T-cell (primary cell): Measurements from ENCODE around the gene AK6. TPM values are rescaled to one million over a fixed set of nuclear protein-coding genes. Genes with fewer than 3 reads are reported as not detected.
A peak's percentile ranks its signal among the peaks of the same experiment; 100 is the strongest.
"Not testable (repeated sequence)": the region's sequence is repeated elsewhere in the genome, so short reads cannot be mapped to it uniquely, and the experiment has no call there.

ENCODE experiments used
- ATAC-seq, 4 experiments: fragments of 200-7000 bp in 3 of 4; fragments of 150-1000 bp in 1 of 4; cut with Tn5 transposase; replicated peaks in 1 of 4; 1 replicate in 3 of 4; 2 replicates in 1 of 4; pipeline ENCODE4 v1.10.0; 2021; ENCODE audit warnings: moderate library complexity in 3 of 4, mild to moderate bottlenecking in 2 of 4, moderate number of reproducible peaks in 1 of 4
- CTCF ChIA-PET, 2 donors: fragments of 300-600 bp; sonication (Branson Sonifier 250); formaldehyde crosslinking; loops; one replicate each; lab custom pipeline; 2022; ENCODE audit warnings: antibody characterized with exemption in 2 of 2; lab: Charles Lee
- POLR2A ChIA-PET, 2 donors: fragments of 300-600 bp; sonication (Branson Sonifier 250); formaldehyde crosslinking; loops; one replicate each; lab custom pipeline; 2022; ENCODE audit warnings: antibody characterized with exemption in 2 of 2; lab: Charles Lee
- DNase-seq, 35 experiments: peaks; one replicate each; pipeline versions ENCODE4 v3.0.0 to v3.0.0-alpha.2; 2013 to 2023
- H3K27ac ChIP-seq: one replicate; pipeline ENCODE4 v1.5.1; 2013; ENCODE audit warnings: low read length
- H3K27me3 ChIP-seq, 2 experiments: replicated peaks in 1 of 2; 1 replicate in 1 of 2; 2 replicates in 1 of 2; pipeline versions ENCODE4 v1.6.1 to v1.7.0; 2013; ENCODE audit warnings: low read length in 1 of 2, mixed read lengths in 1 of 2; ENCODE audit not compliant: control insufficient read depth in 2 of 2, insufficient read depth in 2 of 2; ENCODE audit errors: extremely low read depth in 1 of 2
- H3K36me3 ChIP-seq, 2 donors: 1 replicate in 1 of 2; 2 replicates in 1 of 2; pipeline versions ENCODE4 v1.6.1 to v1.7.0; 2013; ENCODE audit warnings: low read length in 1 of 2; ENCODE audit not compliant: control insufficient read depth in 2 of 2, insufficient read depth in 1 of 2; ENCODE audit errors: extremely low read depth in 1 of 2
- H3K4me1 ChIP-seq, 2 experiments: 1 replicate in 1 of 2; 2 replicates in 1 of 2; pipeline versions ENCODE4 v1.6.1 to v1.7.0; 2013; ENCODE audit warnings: low read length in 2 of 2, mixed read lengths in 1 of 2; ENCODE audit not compliant: insufficient read depth in 2 of 2, control insufficient read depth in 1 of 2; ENCODE audit errors: extremely low read depth in 1 of 2
- H3K4me3 ChIP-seq, 2 donors: 1 replicate in 1 of 2; 2 replicates in 1 of 2; pipeline versions ENCODE4 v1.5.1 to v1.7.0; 2013; ENCODE audit warnings: mild to moderate bottlenecking in 2 of 2, low read length in 1 of 2, moderate library complexity in 1 of 2; ENCODE audit not compliant: control insufficient read depth in 1 of 2; ENCODE audit errors: extremely low read depth in 1 of 2
- H3K9me3 ChIP-seq: 2 replicates; pipeline ENCODE4 v1.7.0; 2013
- H3K27ac Mint-ChIP-seq, 2 donors: one replicate each; pipeline ENCODE4 v1.8.0; 2020 to 2021; ENCODE audit warnings: mild to moderate bottlenecking in 2 of 2, mixed read lengths in 2 of 2
- H3K27me3 Mint-ChIP-seq, 2 donors: one replicate each; pipeline ENCODE4 v1.8.0; 2021 to 2022; ENCODE audit warnings: mixed read lengths in 2 of 2
- H3K36me3 Mint-ChIP-seq: one replicate; pipeline ENCODE4 v1.8.0; 2021; ENCODE audit warnings: mixed read lengths
- H3K4me1 Mint-ChIP-seq, 3 donors: one replicate each; pipeline ENCODE4 v1.8.0; 2020 to 2022; ENCODE audit warnings: mixed read lengths in 3 of 3, mild to moderate bottlenecking in 1 of 3
- H3K4me3 Mint-ChIP-seq, 3 donors: one replicate each; pipeline ENCODE4 v1.8.0; 2020 to 2022; ENCODE audit warnings: mild to moderate bottlenecking in 3 of 3, mixed read lengths in 3 of 3, moderate library complexity in 3 of 3
- H3K9me3 Mint-ChIP-seq, 3 donors: one replicate each; pipeline ENCODE4 v1.8.0; 2020 to 2022; ENCODE audit warnings: mixed read lengths in 3 of 3
- WGBS: methylation state at CpG from one replicate; pipeline ENCODE4 v1.1.5; 2013; ENCODE audit warnings: missing lambda C conversion rate; ENCODE audit not compliant: insufficient coverage; 5-methylcytosine and 5-hydroxymethylcytosine counted together
- total RNA-seq, 35 experiments: library from RNA in 6 of 35; stranded (reverse) in 6 of 35; fragments of 120-200 nt in 1 of 35; gene quantifications; one replicate each; pipeline versions ENCODE4 v1.2.1 to v1.2.4 and lab custom pipeline; 2013 to 2026

The AK6 gene
- total RNA-seq, 5 donors from 2014 or later (not counting 1 experiment from before 2014, with no cell fraction given) = 9.5 to 23.8 (median 19.1) TPM

DNA sequence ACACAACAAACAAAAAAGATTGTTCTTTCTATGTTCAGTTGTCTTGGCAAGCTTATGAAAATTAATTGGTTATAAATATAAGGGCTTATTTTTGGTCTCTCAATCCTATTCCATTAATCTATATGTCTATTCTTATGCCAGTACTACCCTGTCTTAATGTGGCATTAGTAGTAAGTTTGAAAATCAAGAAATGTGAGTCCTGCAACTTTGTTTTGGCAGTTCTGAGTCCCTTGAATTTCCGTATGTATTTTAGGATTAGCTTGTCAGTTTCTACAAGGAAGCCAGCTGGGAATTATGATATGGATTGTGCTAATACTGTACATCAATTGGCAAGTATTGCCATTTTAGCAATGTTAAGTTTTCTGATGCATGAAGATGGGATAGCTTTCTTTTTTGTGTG is 26.2 kb downstream of the AK6 start:
- Histone ChIP-seq H3K4me1 (no peaks in the 10 kb centered on the region), H3K27ac (no peak overlapping the region), H3K9me3 (no peaks in the 10 kb centered on the region), H3K36me3 (no peaks in the 10 kb centered on the region), H3K27me3 (no peaks in the 10 kb centered on the region), H3K4me3 (no peak overlapping the region)
- peaks cover 0 to 3% (median 0%) of the 10 kb centered on the region in 3 donors for H3K9me3 Mint-ChIP-seq
- CTCF ChIA-PET = interaction anchor here (0.6 to 0.8 kb wide), 2 partner anchors 27 to 958 kb away, joined by 3 to 4 read pairs; no protein-coding TSS in a partner anchor
- 91% methylated on average over 1 of the region's 1 CpG for WGBS
- no peaks in the 10 kb centered on the region for H3K36me3 Mint-ChIP-seq
- no peaks in the 10 kb centered on the region for H3K4me1 Mint-ChIP-seq
- POLR2A ChIA-PET = no interaction called here
- H3K27me3 Mint-ChIP-seq = no peaks in the 10 kb centered on the region
- DNase-seq = no peak
- ATAC-seq = no peak
- H3K4me3 Mint-ChIP-seq = no peak overlapping the region
- no peak overlapping the region for H3K27ac Mint-ChIP-seq

DNA sequence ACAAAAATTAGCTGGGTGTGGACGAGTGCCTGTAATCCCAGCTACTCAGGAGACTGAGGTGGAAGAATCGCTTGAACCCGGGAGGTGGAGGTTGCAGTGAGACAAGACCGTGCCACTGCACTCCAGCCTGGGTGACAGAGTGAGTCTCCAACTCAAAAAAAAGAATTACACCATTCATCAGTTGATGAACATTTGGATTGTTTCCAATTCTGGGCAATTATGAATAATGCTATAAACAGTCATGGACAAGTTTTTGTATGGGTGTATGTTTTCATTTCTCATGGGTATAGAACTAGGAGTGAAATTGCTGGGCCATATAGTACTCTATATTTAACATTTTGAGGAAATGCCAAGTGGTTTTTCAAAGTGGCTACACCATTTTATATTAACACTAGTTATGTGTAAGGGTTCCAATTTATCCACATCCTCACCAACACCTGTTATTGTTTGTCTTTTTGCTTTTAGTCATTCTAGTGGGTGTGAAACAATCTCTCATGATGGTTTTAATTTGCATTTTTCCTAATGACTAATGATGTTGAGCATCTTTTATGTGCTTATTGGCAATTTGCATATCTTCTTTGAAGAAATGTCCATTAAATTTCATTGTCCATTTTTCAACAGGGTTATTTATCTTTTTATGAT is 27.7 kb downstream of the AK6 start:
- no CpG with 5 or more reads among the region's 4 CpGs for WGBS
- Mint-ChIP-seq H3K27ac (no peak overlapping the region), H3K4me3 (no peak overlapping the region), H3K36me3 (no peaks in the 10 kb centered on the region), H3K9me3 (peaks cover 0 to 3% (median 0%) of the 10 kb centered on the region in 3 donors), H3K27me3 (no peaks in the 10 kb centered on the region), H3K4me1 (no peaks in the 10 kb centered on the region)
- Histone ChIP-seq H3K9me3 (no peaks in the 10 kb centered on the region), H3K36me3 (no peaks in the 10 kb centered on the region), H3K27me3 (no peaks in the 10 kb centered on the region), H3K4me3 (no peak overlapping the region), H3K27ac (no peak overlapping the region), H3K4me1 (no peaks in the 10 kb centered on the region)
- ChIA-PET CTCF (no interaction called here), POLR2A (interaction anchor here in 1 of 2 donors (0.7 kb wide), 1 partner anchor 23 kb away, joined by 3 read pairs; no protein-coding TSS in a partner anchor)
- DNase-seq (no peak), ATAC-seq (no peak)

DNA sequence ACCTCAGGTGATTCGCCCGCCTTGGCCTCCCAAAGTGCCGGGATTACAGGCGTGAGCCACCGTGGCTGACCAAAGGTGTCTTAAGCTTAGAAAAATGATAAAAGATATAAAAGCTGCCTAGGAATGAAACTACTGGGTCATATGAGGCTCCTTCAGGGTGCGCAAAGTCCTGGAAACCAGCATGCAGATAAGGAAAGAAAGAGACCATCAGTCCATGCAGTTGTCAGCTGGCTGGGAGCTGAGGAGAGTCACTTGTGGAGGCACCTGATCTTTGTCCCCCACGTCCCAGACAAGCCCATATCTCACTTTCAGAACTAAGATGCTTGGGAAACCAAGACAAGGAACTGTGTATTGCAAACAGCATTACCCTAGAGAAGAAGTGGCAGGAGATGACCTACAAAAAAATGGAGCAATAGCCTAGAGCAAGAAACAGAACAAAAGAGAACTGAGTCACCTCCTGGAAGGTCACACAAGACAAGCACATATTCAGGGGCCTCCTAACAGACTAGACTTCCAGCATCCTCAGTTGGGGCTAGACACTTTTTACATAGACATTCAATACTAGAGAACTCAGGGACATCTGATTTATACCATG is 33.9 kb downstream of the AK6 start:
- WGBS = no CpG with 5 or more reads among the region's 7 CpGs
- Mint-ChIP-seq H3K9me3 (no peaks in the 10 kb centered on the region), H3K27ac (no peak overlapping the region), H3K4me1 (peaks cover 16 to 21% (median 19%) of the 10 kb centered on the region in 3 donors), H3K4me3 (no peak overlapping the region), H3K27me3 (no peaks in the 10 kb centered on the region), H3K36me3 (no peaks in the 10 kb centered on the region)
- Histone ChIP-seq H3K4me3 (no peak overlapping the region), H3K27ac (no peak overlapping the region), H3K36me3 (no peaks in the 10 kb centered on the region), H3K27me3 (no peaks in the 10 kb centered on the region), H3K9me3 (no peaks in the 10 kb centered on the region), H3K4me1 (peaks cover 4 to 22% of the 10 kb centered on the region in 2 experiments)
- POLR2A ChIA-PET = interaction anchor here in 1 of 2 donors (0.6 kb wide), 1 partner anchor 31 kb away, joined by 6 read pairs; no protein-coding TSS in a partner anchor
- DNase-seq (no peak), ATAC-seq (no peak)
- CTCF ChIA-PET = interaction anchor here (0.5 to 2.0 kb wide), 10 partner anchors 13 to 1724 kb away, joined by 3 to 16 read pairs (median 4); partner anchors contain the start of genes CDK7 (in 1 of the 2) and SLC30A5 (in 1 of the 2)

DNA sequence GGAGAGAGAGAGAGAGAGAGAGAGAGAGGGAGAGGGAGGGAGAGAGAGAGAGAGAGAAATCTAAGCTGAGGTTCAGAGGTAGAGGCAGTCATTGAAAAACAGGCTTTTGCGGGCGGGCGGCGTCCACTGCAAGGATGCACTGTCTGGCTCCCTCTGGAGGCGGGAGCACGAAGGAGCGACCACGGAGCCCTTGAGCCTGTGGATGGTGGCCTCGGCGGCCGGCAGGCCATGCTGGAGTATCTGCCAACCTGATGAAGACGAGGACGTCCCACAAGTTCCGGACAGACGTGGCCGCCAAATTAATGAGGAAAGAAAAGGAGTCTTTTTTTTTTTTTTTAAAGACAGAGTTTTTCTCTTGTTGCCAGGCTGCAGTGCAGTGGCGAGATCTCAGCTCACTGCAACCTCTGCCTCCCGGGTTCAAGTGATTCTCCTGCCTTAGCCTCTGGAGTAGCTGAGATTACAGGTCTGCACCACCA is 34.5 kb downstream of the AK6 start:
- H3K27me3 Mint-ChIP-seq = no peaks in the 10 kb centered on the region
- Histone ChIP-seq H3K4me3 (no peak overlapping the region), H3K27me3 (no peaks in the 10 kb centered on the region), H3K36me3 (no peaks in the 10 kb centered on the region), H3K4me1 (peaks cover 4 to 22% of the 10 kb centered on the region in 2 experiments), H3K27ac (no peak overlapping the region), H3K9me3 (no peaks in the 10 kb centered on the region)
- DNase-seq = peak; percentile 35 to 83 (median 63)
- peak; percentile 62 to 71 (median 70) for ATAC-seq
- WGBS = 17% methylated on average over 13 of the region's 18 CpGs
- ChIA-PET POLR2A (interaction anchor here in 1 of 2 donors (0.6 kb wide), 1 partner anchor 32 kb away, joined by 6 read pairs; no protein-coding TSS in a partner anchor), CTCF (interaction anchor here (0.5 to 2.0 kb wide), 12 partner anchors 14 to 1724 kb away, joined by 3 to 16 read pairs (median 4); partner anchors contain the start of genes CDK7 (in 1 of the 2) and SLC30A5 (in 1 of the 2))
- no peaks in the 10 kb centered on the region for H3K9me3 Mint-ChIP-seq
- H3K36me3 Mint-ChIP-seq = no peaks in the 10 kb centered on the region
- peaks cover 16 to 21% (median 19%) of the 10 kb centered on the region in 3 donors for H3K4me1 Mint-ChIP-seq
- H3K27ac Mint-ChIP-seq = peak overlapping the region in 1 of 2 donors; percentile 64
- peak overlapping the region in 1 of 3 donors; percentile 47 for H3K4me3 Mint-ChIP-seq

DNA sequence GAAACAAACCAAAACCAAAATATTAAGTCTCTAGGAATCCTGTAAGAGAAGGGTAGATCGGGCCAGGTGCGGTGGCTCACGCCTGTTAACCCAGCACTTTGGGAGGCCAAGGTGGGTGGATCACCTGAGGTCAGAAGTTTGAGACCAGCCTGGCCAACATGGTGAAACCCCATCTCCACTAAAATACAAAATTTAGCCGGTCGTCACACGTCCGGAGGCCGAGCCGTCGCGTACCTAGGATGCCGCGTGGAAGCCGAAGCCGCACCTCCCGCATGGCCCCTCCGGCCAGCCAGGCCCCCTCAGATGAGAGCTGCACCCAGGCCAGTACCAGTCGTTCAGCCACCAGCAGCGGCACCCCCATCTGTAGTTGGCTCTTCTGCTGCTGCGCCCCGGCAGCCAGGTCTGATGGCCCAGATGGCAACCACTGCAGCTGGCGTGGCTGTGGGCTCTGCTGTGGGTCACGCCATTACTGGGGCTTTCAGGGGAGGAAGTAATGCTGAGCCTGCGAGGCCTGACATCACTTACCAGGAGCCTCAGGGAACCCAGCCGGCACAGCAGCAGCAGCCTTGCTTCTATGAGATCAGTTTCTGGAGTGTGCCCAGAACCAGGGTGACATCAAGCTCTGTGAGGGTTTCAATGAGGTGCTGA is 35.5 kb downstream of the AK6 start:
- Mint-ChIP-seq H3K27ac (peak overlapping the region in 1 of 2 donors; percentile 39), H3K4me3 (peak overlapping the region in 2 of 3 donors; percentile 24 to 95), H3K4me1 (peaks cover 16 to 21% (median 19%) of the 10 kb centered on the region in 3 donors)
- DNase-seq = peak in 1 of 35 experiments; percentile 5
- H3K36me3 ChIP-seq, H3K27me3 Mint-ChIP-seq, H3K27me3 ChIP-seq, H3K9me3 ChIP-seq, ATAC-seq, POLR2A ChIA-PET, H3K36me3 Mint-ChIP-seq, H3K9me3 Mint-ChIP-seq, H3K27ac ChIP-seq, H3K4me3 ChIP-seq: not testable (repeated sequence)
- CTCF ChIA-PET = interaction anchor here (0.8 to 2.0 kb wide), 6 partner anchors 37 to 291 kb away, joined by 3 to 16 read pairs (median 4); partner anchors contain the start of genes CDK7 (in 1 of the 2) and SLC30A5 (in 1 of the 2)
- peaks cover 4 to 22% of the 10 kb centered on the region in 2 experiments for H3K4me1 ChIP-seq
- 98% methylated on average over 20 of the region's 25 CpGs for WGBS
